SK-N-SH treated with all-trans-retinoic acid at 6 μM for 48 hours (cell line): Measurements from ENCODE around the gene IARS1.

ENCODE experiments used
- ARNTL ChIP-seq: fragments of 450-650 bp; formaldehyde crosslinking; IDR thresholded peaks from 2 replicates; pipeline ENCODE4 v1.5.0; 2020; ENCODE audit warnings: low read depth, mild to moderate bottlenecking, moderate library complexity, borderline replicate concordance
- BACH2 ChIP-seq: fragments of 250-450 bp; sonication (Bioruptor Pico); IDR thresholded peaks from 2 replicates; pipeline ENCODE4 v1.9.0; 2021; ENCODE audit warnings: mild to moderate bottlenecking, borderline replicate concordance
- CREB5 ChIP-seq: fragments of 250-450 bp; sonication (Bioruptor Pico); IDR thresholded peaks from 2 replicates; pipeline ENCODE4 v1.5.1; 2020; ENCODE audit warnings: low read depth, mild to moderate bottlenecking, moderate library complexity
- CSDC2 ChIP-seq: fragments of 250-450 bp; sonication (Bioruptor Pico); IDR thresholded peaks from 2 replicates; pipeline ENCODE4 v1.5.0; 2020; ENCODE audit warnings: mild to moderate bottlenecking, moderate library complexity
- GLIS3 ChIP-seq: fragments of 250-450 bp; sonication (Bioruptor Pico); IDR thresholded peaks from 2 replicates; pipeline ENCODE4 v1.5.0; 2020; ENCODE audit warnings: mild to moderate bottlenecking, moderate library complexity
- PATZ1 ChIP-seq: fragments of 250-450 bp; sonication (Bioruptor Pico); IDR thresholded peaks from 2 replicates; pipeline ENCODE4 v1.8.0; 2020; ENCODE audit warnings: mild to moderate bottlenecking, moderate library complexity, borderline replicate concordance
- PPARA ChIP-seq: fragments of 250-450 bp; sonication (Bioruptor Pico); IDR thresholded peaks from 2 replicates; pipeline ENCODE4 v1.5.0; 2020; ENCODE audit warnings: mild to moderate bottlenecking, borderline replicate concordance
- RARB ChIP-seq: fragments of 250-450 bp; sonication (Bioruptor Pico); IDR thresholded peaks from 2 replicates; pipeline ENCODE4 v1.8.0; 2021; ENCODE audit warnings: mild to moderate bottlenecking, moderate library complexity
- ZFP3 ChIP-seq: fragments of 250-450 bp; sonication (Bioruptor Pico); IDR thresholded peaks from 2 replicates; pipeline ENCODE4 v1.5.0; 2020; ENCODE audit warnings: mild to moderate bottlenecking, moderate library complexity
- ZNF565 ChIP-seq: fragments of 450-650 bp; formaldehyde crosslinking; conservative IDR thresholded peaks from 2 replicates; pipeline ENCODE4 v1.5.0; 2020; ENCODE audit warnings: low read depth, mild to moderate bottlenecking, moderate library complexity
- ZNF8 ChIP-seq: fragments of 450-650 bp; formaldehyde crosslinking; IDR thresholded peaks from 2 replicates; pipeline ENCODE4 v1.5.0; 2020; ENCODE audit warnings: mild to moderate bottlenecking, moderate library complexity

GRCh38 chr9:92325991-92326500 is 32.5 kb upstream of the IARS1 start:
- TF ChIP-seq ZNF565 (CRISPR knock-in tag) (no peak), BACH2 (CRISPR knock-in tag) (no peak), GLIS3 (CRISPR knock-in tag) (no peak), CSDC2 (CRISPR knock-in tag) (no peak), PPARA (CRISPR knock-in tag) (no peak), PATZ1 (CRISPR knock-in tag) (no peak), CREB5 (CRISPR knock-in tag) (no peak), RARB (CRISPR knock-in tag) (no peak), ZFP3 (CRISPR knock-in tag) (no peak), ZNF8 (no peak), ARNTL (CRISPR knock-in tag) (no peak)
